ENCODE data around the gene TOM1. TPM values are rescaled to one million over a fixed set of nuclear protein-coding genes. Genes with fewer than 3 reads are reported as not detected.

The TOM1 gene
- total and polyA plus RNA-seq, 2 of the 13 experiments (the other 11 are each of a cell fraction or from before 2014, with no cell fraction given): 30.8 to 87.3 TPM

- TF ChIP-seq DNMT3B (CRISPR knock-in tag; conservative IDR thresholded peaks at IDR 0.05): no peak
- peak; percentile 62; the same call in 1 of the 2 replicates for TF ChIP-seq PRDM10 (CRISPR knock-in tag; IDR thresholded peaks at IDR 0.05; ENCODE audit: low read depth)
- no peak for TF ChIP-seq TERF1 (CRISPR knock-in tag; IDR thresholded peaks at IDR 0.05)
- peak; percentile 84 for TF ChIP-seq ZNF335 (CRISPR knock-in tag; IDR thresholded peaks at IDR 0.05)
- peak; percentile 52 for TF ChIP-seq RBM22 (optimal IDR thresholded peaks at IDR 0.05; ENCODE audit: low read length)
- no peak for TF ChIP-seq ZNF274 (CRISPR knock-in tag; IDR thresholded peaks at IDR 0.05)
- 0 out of 2 replicates have a peak, but pooled peaks have one; percentile 79 for TF ChIP-seq ZNF136 (CRISPR knock-in tag; IDR thresholded peaks at IDR 0.05; ENCODE audit: low read depth)
- no peak for TF ChIP-seq NR3C1 (CRISPR knock-in tag; IDR thresholded peaks at IDR 0.05)
- TF ChIP-seq ZNF124 (CRISPR knock-in tag; IDR thresholded peaks at IDR 0.05): peak; percentile 75; the same call in 1 of the 2 replicates
- peak; percentile 25; the same call in 1 of the 2 replicates for TF ChIP-seq PBX2 (CRISPR knock-in tag; IDR thresholded peaks at IDR 0.05)
- peak; percentile 98 for TF ChIP-seq HDAC2 (CRISPR knock-in tag; IDR thresholded peaks at IDR 0.05)
- peak; percentile 90 for TF ChIP-seq ZNF34 (CRISPR knock-in tag; IDR thresholded peaks at IDR 0.05; ENCODE audit: borderline replicate concordance)
- TF ChIP-seq GATAD2A (CRISPR knock-in tag; IDR thresholded peaks at IDR 0.05): peak; percentile 99
- TF ChIP-seq FOXA1 (IDR thresholded peaks at IDR 0.05): no peak
- peak; percentile 99 for TF ChIP-seq FOXA1 (CRISPR knock-in tag; IDR thresholded peaks at IDR 0.05)
- no peak; the same call in 1 of the 2 replicates for TF ChIP-seq ZNF790 (CRISPR knock-in tag; IDR thresholded peaks at IDR 0.05; ENCODE audit: borderline replicate concordance)
- TF ChIP-seq ZNF318 (CRISPR knock-in tag; IDR thresholded peaks at IDR 0.05): 0 out of 2 replicates have a peak, but pooled peaks have one; percentile 54
These were observed 28.8 kb downstream of the TOM1 start (continued) for GRCh38 chr22:35328472-35328885.
